BJ (cell line): ENCODE data around the gene SLC34A1. TPM values are rescaled to one million over a fixed set of nuclear protein-coding genes. Genes with fewer than 3 reads are reported as not detected.
A peak's percentile ranks its signal among the peaks of the same experiment; 100 is the strongest.

ENCODE experiments used
- CTCF ChIA-PET: fragments of 350-600 bp; formaldehyde crosslinking; extraction: SDS; loops from one replicate; lab custom pipeline; 2021; ENCODE audit warnings: antibody characterized with exemption, inconsistent platforms; lab: Yijun Ruan, JAX
- POLR2A ChIA-PET: fragments of 300-600 bp; sonication (Branson Sonifier 250); formaldehyde crosslinking; extraction: SDS; loops from one replicate; lab custom pipeline; 2021; ENCODE audit warnings: antibody characterized with exemption; lab: Charles Lee
- DNase-seq: peaks from one replicate; pipeline ENCODE4 v3.0.0-alpha.2; 2011; ENCODE audit warnings: low read depth
- H3K27me3 ChIP-seq: 2 replicates; pipeline ENCODE4 v1.6.0; 2011; ENCODE audit warnings: low read length; ENCODE audit not compliant: control insufficient read depth, insufficient read depth
- H3K36me3 ChIP-seq: 2 replicates; pipeline ENCODE4 v1.5.1; 2011; ENCODE audit warnings: low read length; ENCODE audit not compliant: control insufficient read depth, insufficient read depth
- H3K4me3 ChIP-seq: 2 replicates; pipeline ENCODE4 v1.5.1; 2011; ENCODE audit warnings: low read depth, mild to moderate bottlenecking, control low read depth, low read length
- polyA plus RNA-seq: library from polyadenylated mRNA; depleted of rRNA; stranded (reverse); fragments of >200 nt; gene quantifications from 2 replicates; pipeline ENCODE4 v1.2.3, GENCODE V29; 2011
- TF ChIP-seq, protein P1 (sequence below): IDR thresholded peaks from 2 replicates; pipeline ENCODE4 v1.5.1; 2011; ENCODE audit warnings: low read depth, mild to moderate bottlenecking, control low read depth, inconsistent platforms, low read length, moderate library complexity; ENCODE audit not compliant: insufficient read depth

SLC34A1 gene
- polyA plus RNA-seq, 1 experiment, result not detected

GRCh38 chr5:177425801-177426565 lies 41.7 kb downstream of the SLC34A1 start:
- POLR2A ChIA-PET, result interaction anchor here (0.5 to 1.5 kb wide), 4 partner anchors 21 to 150 kb away, joined by 3 to 13 read pairs (median 3); no protein-coding TSS in a partner anchor
- CTCF ChIA-PET, result interaction anchor here (0.6 to 6.2 kb wide), 6 partner anchors 23 to 116 kb away, joined by 3 to 48 read pairs (median 3); no protein-coding TSS in a partner anchor
- Histone ChIP-seq H3K27me3 (no peaks in the 10 kb centered on the region), H3K36me3 (0 out of 2 replicates have a peak, but pooled peaks cover 2% of the 10 kb centered on the region), H3K4me3 (peak overlapping the region; percentile 49)
- TF ChIP-seq, protein P1, sequence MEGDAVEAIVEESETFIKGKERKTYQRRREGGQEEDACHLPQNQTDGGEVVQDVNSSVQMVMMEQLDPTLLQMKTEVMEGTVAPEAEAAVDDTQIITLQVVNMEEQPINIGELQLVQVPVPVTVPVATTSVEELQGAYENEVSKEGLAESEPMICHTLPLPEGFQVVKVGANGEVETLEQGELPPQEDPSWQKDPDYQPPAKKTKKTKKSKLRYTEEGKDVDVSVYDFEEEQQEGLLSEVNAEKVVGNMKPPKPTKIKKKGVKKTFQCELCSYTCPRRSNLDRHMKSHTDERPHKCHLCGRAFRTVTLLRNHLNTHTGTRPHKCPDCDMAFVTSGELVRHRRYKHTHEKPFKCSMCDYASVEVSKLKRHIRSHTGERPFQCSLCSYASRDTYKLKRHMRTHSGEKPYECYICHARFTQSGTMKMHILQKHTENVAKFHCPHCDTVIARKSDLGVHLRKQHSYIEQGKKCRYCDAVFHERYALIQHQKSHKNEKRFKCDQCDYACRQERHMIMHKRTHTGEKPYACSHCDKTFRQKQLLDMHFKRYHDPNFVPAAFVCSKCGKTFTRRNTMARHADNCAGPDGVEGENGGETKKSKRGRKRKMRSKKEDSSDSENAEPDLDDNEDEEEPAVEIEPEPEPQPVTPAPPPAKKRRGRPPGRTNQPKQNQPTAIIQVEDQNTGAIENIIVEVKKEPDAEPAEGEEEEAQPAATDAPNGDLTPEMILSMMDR, result no peak
- peak; percentile 100 for DNase-seq

DNA sequence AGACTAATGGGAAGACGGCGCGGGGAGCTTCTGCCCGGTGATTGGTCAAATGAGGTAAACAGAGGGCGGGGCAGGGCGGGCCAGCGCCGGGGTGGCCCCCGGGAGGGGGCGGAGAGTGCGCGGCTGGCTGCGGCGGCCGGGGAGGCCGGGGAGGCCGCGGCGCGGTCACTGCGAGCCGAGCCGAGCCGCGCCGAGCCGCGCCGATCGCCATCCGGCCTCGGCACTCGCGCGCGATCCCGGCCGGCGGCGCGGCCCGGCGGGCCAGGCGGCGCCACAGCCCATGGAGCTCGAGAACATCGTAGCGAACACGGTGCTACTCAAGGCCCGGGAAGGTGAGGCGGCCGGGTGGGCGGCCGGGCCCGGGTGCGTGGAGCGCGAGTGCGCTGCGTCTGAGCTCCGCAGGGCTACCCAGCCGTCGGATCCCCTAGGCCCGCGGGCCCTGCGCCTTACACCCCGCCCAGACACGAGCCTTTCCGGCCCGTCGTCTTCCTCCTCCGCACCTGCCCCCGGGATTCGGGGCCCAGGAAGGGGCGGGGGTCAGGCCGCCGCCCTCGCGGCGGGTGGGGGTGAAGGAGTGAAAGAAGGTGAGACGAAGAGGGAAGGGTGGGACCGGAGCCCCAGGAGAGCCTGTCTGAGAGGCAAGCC lies 42.5 kb downstream of the SLC34A1 start, which contains the start of gene GRK6:
GRK6 (plus strand) TSS at position 111 of the 645 bp plus-strand sequence; CDS start at position 281, 170 bp downstream.
- no peak for DNase-seq
- Histone ChIP-seq H3K4me3 (peak within 1 kb of the TSS; percentile 70), H3K27me3 (no peaks in the 10 kb centered on the region), H3K36me3 (peaks cover 4% of the 10 kb centered on the region)
- ChIA-PET CTCF (interaction anchor here (0.6 to 6.2 kb wide), 7 partner anchors 23 to 117 kb away, joined by 3 to 48 read pairs (median 3); partner anchors contain the start of gene PDLIM7), POLR2A (interaction anchor here (0.5 to 1.5 kb wide), 3 partner anchors 21 to 151 kb away, joined by 3 to 13 read pairs (median 3); no protein-coding TSS in a partner anchor)
- TF ChIP-seq, protein P1, result no peak

DNA sequence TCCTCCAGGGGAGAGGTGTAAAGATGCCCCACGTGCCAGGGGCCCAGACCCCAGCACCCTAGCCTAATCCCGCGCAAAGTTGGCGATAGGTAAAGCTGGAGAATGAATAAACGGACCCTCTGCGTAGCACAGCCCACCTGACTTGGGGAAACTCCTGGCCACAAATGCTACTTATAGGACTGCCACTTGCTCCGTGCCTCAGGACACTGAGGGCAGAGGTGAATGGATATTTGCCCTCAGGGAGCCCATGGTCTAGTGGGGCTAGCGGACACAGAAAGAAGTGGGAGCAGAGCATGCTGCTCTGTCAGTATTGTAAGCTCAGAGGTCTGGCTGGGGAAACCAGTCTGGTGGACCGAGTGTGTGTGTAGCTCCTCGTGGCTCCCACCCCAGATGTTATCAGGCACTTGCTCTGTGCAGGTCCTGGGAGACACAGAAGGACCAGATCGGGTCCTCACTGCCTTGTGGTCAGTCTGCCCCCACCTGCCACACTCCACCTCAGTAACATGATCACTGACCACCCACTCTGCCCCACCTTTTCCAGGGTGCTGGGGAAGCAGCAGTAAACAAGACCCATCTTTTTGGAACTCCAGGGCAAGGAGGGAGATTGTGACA lies 43.1 kb downstream of the SLC34A1 start:
- ChIA-PET POLR2A (interaction anchor here (0.5 to 1.5 kb wide), 2 partner anchors 20 to 70 kb away, joined by 3 read pairs; partner anchors contain the start of gene PDLIM7), CTCF (interaction anchor here (0.6 to 6.2 kb wide), 10 partner anchors 21 to 117 kb away, joined by 3 to 48 read pairs (median 4); partner anchors contain the start of gene PDLIM7)
- peaks cover 10% of the 10 kb centered on the region for H3K36me3 ChIP-seq
- H3K27me3 ChIP-seq, result no peaks in the 10 kb centered on the region
- TF ChIP-seq, protein P1, result no peak
- peak overlapping the region; percentile 70 for H3K4me3 ChIP-seq
- no peak for DNase-seq

DNA sequence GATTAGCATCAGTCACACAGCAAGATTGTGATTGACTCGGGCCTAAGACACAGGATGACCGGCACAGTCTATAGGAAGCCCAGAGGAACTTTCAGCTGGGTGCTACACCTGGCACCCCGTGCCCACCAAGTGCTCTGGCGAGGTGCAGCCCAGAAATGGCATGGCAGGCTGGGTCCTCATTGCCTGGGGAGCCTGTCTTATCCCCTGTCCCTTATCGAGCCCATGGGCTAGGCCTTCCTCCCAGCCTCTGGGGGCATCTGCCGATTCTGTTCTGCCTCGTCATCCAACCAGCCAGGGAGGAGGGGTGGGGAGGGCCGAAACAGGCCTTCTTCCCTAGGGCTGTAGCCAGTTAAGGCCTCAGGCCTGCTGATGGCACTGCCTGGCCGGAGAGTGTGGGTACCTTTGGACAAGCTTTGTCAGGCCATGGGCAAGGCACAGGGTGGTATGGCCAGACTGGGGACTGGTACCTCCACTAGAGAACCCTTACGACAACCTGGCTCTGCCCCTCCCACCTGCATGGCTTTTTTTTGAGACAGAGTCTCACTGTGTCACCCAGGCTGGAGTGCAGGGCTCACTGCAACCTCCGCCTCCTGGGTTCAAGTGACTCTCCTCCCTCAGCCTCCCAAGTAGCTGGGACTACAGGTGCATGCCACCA lies 43.8 kb downstream of the SLC34A1 start:
- DNase-seq, result no peak
- POLR2A ChIA-PET, result interaction anchor here (1.5 kb wide), 1 partner anchor 19 kb away, joined by 3 read pairs; no protein-coding TSS in a partner anchor
- peaks cover 16% of the 10 kb centered on the region for H3K36me3 ChIP-seq
- TF ChIP-seq, protein P1, result no peak
- H3K27me3 ChIP-seq, result no peaks in the 10 kb centered on the region
- CTCF ChIA-PET, result interaction anchor here (0.8 to 6.2 kb wide), 7 partner anchors 20 to 118 kb away, joined by 3 to 48 read pairs (median 4); no protein-coding TSS in a partner anchor
- H3K4me3 ChIP-seq, result no peak overlapping the region
